ENCODE results near the gene GSK3A.
"Not testable (repeated sequence)": the region's sequence is repeated elsewhere in the genome, so short reads cannot be mapped to it uniquely, and the experiment has no call there.

- not testable (repeated sequence) for TF ChIP-seq CTCF (IDR thresholded peaks at IDR 0.05; ENCODE audit: low read depth, low read length); EZH2phosphoT487 (IDR thresholded peaks at IDR 0.05; ENCODE audit: low read depth)
Measured at GRCh38 chr19:42266928-42267603, 24.7 kb upstream of the GSK3A start.
